ENCODE results near the gene POT1. TPM values are rescaled to one million over a fixed set of nuclear protein-coding genes. Genes with fewer than 3 reads are reported as not detected.

Gene POT1
- total RNA-seq, 1 experiment from 2014 or later: 24.1 TPM

DNA sequence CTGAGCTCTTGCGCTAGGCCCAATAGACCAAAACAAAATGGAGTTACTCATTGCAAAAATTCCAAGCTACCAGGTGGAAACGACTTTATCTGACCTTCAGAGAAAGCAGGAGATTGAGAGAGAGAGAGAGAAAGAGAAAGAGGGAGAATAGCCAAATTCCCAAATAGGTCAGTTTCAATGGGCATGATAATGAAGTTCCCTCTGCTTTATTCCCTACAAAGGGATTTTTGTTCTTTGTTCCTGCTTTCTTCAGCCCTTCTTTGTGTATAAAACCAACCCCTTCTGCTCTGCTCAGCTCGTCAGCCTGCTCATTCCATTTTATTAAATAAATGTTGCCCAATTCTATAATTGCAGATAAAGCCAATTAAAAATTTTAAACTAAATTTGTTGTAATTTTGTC lies 119.0 kb downstream of the POT1 start:
- TF ChIP-seq, protein P1, sequence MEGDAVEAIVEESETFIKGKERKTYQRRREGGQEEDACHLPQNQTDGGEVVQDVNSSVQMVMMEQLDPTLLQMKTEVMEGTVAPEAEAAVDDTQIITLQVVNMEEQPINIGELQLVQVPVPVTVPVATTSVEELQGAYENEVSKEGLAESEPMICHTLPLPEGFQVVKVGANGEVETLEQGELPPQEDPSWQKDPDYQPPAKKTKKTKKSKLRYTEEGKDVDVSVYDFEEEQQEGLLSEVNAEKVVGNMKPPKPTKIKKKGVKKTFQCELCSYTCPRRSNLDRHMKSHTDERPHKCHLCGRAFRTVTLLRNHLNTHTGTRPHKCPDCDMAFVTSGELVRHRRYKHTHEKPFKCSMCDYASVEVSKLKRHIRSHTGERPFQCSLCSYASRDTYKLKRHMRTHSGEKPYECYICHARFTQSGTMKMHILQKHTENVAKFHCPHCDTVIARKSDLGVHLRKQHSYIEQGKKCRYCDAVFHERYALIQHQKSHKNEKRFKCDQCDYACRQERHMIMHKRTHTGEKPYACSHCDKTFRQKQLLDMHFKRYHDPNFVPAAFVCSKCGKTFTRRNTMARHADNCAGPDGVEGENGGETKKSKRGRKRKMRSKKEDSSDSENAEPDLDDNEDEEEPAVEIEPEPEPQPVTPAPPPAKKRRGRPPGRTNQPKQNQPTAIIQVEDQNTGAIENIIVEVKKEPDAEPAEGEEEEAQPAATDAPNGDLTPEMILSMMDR (IDR thresholded peaks at IDR 0.05; ENCODE audit: unreplicated experiment): no peak
- H3K9me3 Mint-ChIP-seq (ENCODE audit: unreplicated experiment): no peaks in the 10 kb centered on the region
- BruUV-seq (replicated peaks): no TSS peak
- no peaks in the 10 kb centered on the region for H3K4me1 Mint-ChIP-seq (ENCODE audit: insufficient read depth, unreplicated experiment)
- intact Hi-C loops (cut with micrococcal nuclease): no loop called here
- H3K4me3 Mint-ChIP-seq (ENCODE audit: unreplicated experiment): no peak overlapping the region
- ChIA-PET CTCF (interaction anchor here (1.1 kb wide), 1 partner anchor 1013 kb away, joined by 3 read pairs; no protein-coding TSS in a partner anchor), POLR2A (interaction anchor here (0.6 kb wide), 2 partner anchors 19 to 30 kb away, joined by 4 to 5 read pairs; no protein-coding TSS in a partner anchor)
- DNase-seq (ENCODE audit: unreplicated experiment): no peak
- H3K27me3 Mint-ChIP-seq (ENCODE audit: insufficient read depth, unreplicated experiment): no peaks in the 10 kb centered on the region
- H3K36me3 Mint-ChIP-seq (ENCODE audit: insufficient read depth, unreplicated experiment): no peaks in the 10 kb centered on the region
- no peak overlapping the region for H3K27ac Mint-ChIP-seq (ENCODE audit: low read depth, unreplicated experiment)

DNA sequence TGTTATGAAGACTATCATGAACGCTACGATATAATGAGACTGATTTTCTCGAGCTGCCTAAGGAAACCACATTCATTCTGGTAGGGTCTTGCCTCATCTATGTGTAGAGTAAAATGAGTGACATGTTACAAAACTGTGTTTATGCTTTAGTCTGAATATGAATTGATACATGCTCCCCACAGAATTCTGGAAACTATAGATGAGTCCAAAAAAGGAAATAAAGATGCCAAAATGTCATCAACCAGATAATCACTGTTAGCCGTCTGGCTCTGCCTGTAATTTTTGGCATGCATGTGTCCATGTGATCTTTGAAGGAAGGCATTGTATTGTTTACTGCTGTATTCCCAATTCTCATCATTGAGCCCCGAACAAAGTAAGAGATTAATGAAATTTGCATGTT lies 121.4 kb downstream of the POT1 start:
- Mint-ChIP-seq H3K4me3 (ENCODE audit: unreplicated experiment) (no peak overlapping the region), H3K36me3 (ENCODE audit: insufficient read depth, unreplicated experiment) (no peaks in the 10 kb centered on the region), H3K4me1 (ENCODE audit: insufficient read depth, unreplicated experiment) (no peaks in the 10 kb centered on the region), H3K27me3 (ENCODE audit: insufficient read depth, unreplicated experiment) (no peaks in the 10 kb centered on the region), H3K27ac (ENCODE audit: low read depth, unreplicated experiment) (no peak overlapping the region), H3K9me3 (ENCODE audit: unreplicated experiment) (no peaks in the 10 kb centered on the region)
- TF ChIP-seq, protein P1 (IDR thresholded peaks at IDR 0.05; ENCODE audit: unreplicated experiment): no peak
- no peak for DNase-seq (ENCODE audit: unreplicated experiment)
- intact Hi-C loops (cut with micrococcal nuclease): no loop called here
- CTCF ChIA-PET: interaction anchor here (0.7 to 0.8 kb wide), 2 partner anchors 23 to 628 kb away, joined by 3 to 4 read pairs; no protein-coding TSS in a partner anchor
- POLR2A ChIA-PET: no interaction called here
- BruUV-seq (replicated peaks): no TSS peak

DNA sequence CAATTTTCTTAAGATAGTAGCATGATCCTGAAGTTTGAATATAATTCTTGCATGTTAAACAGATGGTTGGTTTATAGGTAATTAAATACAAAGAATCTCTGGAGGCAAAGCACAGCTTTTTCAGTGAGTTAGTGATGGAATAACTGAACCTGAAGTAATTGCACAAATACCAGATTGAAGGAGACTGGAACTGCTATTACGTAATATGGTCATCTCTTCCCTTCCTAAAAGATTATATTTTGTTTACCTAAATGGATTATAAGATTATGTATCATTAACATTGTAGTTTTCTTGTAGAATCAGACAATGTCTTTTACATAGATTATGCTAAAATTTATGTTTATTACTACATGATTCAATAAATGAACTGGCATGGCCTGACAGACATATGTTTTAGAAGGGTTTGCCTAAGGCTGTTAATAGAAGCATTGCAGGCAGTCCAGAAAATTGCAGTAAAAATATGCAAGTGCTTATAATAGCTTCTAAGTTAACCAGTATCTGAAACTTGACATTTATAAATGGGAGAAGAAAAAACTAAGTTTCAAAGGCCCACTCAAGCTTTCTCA lies 128.2 kb downstream of the POT1 start:
- Mint-ChIP-seq H3K4me1 (ENCODE audit: insufficient read depth, unreplicated experiment) (no peaks in the 10 kb centered on the region), H3K27ac (ENCODE audit: low read depth, unreplicated experiment) (no peak overlapping the region), H3K27me3 (ENCODE audit: insufficient read depth, unreplicated experiment) (no peaks in the 10 kb centered on the region), H3K36me3 (ENCODE audit: insufficient read depth, unreplicated experiment) (no peaks in the 10 kb centered on the region), H3K9me3 (ENCODE audit: unreplicated experiment) (peaks cover under 1% of the 10 kb centered on the region), H3K4me3 (ENCODE audit: unreplicated experiment) (no peak overlapping the region)
- TF ChIP-seq, protein P1 (IDR thresholded peaks at IDR 0.05; ENCODE audit: unreplicated experiment): no peak
- intact Hi-C loops (cut with micrococcal nuclease): no loop called here
- DNase-seq (ENCODE audit: unreplicated experiment): no peak
- BruUV-seq (replicated peaks): no TSS peak
- ChIA-PET POLR2A (no interaction called here), CTCF (no interaction called here)

DNA sequence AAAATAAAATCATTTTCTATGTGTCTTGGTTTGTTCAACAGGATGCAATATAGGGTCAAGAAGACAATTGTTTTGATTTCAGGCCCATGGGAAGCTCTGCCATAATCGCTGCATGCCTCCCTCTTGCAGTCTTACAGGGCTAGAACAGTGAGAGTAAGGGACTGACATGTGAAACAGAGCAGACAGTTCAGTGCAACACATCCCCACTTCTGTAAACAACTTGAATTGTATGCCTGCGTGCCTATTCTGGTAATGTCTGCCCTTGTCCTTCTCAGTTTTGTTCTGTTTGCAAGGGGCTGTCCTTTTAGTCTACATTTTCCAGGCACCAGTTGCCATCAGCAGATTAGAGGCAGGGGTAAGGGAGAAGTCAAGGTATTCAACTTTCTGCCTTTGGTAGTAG lies 129.2 kb downstream of the POT1 start:
- TF ChIP-seq, protein P1 (IDR thresholded peaks at IDR 0.05; ENCODE audit: unreplicated experiment): no peak
- Mint-ChIP-seq H3K36me3 (ENCODE audit: insufficient read depth, unreplicated experiment) (no peaks in the 10 kb centered on the region), H3K9me3 (ENCODE audit: unreplicated experiment) (peaks cover 8% of the 10 kb centered on the region), H3K4me3 (ENCODE audit: unreplicated experiment) (no peak overlapping the region), H3K27ac (ENCODE audit: low read depth, unreplicated experiment) (no peak overlapping the region), H3K4me1 (ENCODE audit: insufficient read depth, unreplicated experiment) (no peaks in the 10 kb centered on the region), H3K27me3 (ENCODE audit: insufficient read depth, unreplicated experiment) (no peaks in the 10 kb centered on the region)
- ChIA-PET CTCF (interaction anchor here (0.6 to 1.2 kb wide), 3 partner anchors 15 to 1095 kb away, joined by 3 to 4 read pairs (median 3); no protein-coding TSS in a partner anchor), POLR2A (no interaction called here)
- intact Hi-C loops (cut with micrococcal nuclease): no loop called here
- no peak for DNase-seq (ENCODE audit: unreplicated experiment)
- BruUV-seq (replicated peaks): no TSS peak

Measured in MCF 10A (cell line).